Stimulated activated CD8-positive, alpha-beta memory T cell treated with anti-CD3 and anti-CD28 coated beads, Interleukin-4, amount 100 ng/mL, for 4 hours (primary cell): ENCODE data around the gene NDN.
"Not testable (repeated sequence)": the region's sequence is repeated elsewhere in the genome, so short reads cannot be mapped to it uniquely, and the experiment has no call there.

ENCODE experiments used
- DNase-seq, 2 donors: peaks; one replicate each; pipeline ENCODE4 v3.0.0-alpha.2; 2020; ENCODE audit warnings: low read depth in 2 of 2, low spot score in 1 of 2

Gene NDN

DNA sequence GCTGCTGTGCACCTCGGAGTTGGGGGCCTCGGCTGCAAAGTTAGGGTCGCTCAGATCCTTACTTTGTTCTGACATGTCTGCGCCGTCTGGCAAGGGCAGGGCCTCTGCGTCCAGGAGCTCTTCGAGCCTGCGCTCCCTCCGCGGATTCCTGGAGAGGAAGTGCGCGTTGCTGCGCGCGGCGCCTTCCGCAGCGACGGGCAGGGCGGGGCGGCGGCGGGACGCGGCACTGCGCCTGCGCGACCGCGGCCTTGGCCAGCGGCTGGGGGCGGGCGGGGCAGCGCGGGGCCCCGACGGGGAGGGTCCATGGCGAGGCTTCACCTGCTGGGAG lies at the start of gene NDN:
Gene NDN, minus strand, starts transcription at position 163 of the 328 bp plus-strand sequence. Its CDS starts 88 bp downstream, at position 75.
- no peak for DNase-seq

- DNase-seq = no peak
These were observed 49.0 kb upstream of the NDN start for GRCh38 chr15:23736033-23736673.

DNA sequence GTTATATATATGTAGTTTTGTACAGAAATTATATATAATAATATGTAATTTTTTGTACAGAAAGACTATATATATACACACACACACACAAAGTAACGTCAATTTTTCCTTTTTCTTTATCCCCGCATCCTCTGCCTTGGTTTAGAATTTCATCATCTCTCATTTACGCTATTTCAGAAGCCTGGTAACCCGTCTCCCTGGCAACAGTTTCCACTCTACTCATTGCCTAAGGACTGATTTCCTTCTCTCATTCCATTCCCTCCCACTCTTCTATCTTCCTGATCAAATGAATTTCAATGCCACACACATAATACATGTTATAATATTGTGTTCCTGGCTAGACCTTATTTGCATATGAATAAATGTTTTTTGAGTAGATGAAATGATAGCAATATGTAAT lies 47.8 kb upstream of the NDN start:
- no peak for DNase-seq

DNA sequence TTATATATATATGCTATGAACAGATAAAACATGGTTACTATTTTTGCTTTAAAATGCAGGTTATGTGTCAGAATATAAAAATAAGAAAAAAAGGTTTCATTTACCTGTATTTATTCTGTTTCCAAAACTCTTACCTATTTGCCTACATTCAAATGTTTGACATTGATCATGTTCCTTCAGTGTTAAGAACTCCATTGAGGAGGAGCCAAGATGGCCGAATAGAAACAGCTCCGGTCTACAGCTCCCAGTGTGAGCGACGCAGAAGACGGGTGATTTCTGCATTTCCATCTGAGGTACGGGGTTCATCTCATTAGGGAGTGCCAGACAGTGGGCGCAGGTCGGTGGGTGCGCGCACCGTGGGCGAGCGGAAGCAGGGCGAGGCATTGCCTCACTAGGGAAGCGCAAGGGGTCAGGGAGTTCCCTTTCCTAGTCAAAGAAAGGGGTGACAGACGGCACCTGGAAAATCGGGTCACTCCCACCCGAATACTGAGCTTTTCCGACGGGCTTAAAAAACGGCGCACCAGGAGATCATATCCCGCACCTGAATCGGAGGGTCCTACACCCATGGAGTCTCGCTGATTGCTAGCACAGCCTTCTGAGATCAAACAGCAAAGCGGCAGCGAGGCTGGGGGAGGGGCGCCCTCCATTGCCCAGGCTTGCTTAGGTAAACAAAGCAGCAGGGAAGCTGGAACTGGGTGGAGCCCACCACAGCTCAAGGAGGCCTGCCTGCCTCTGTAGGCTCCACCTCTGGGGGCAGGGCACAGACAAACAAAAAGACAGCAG lies 27.0 kb upstream of the NDN start:
- DNase-seq = not testable (repeated sequence)

DNA sequence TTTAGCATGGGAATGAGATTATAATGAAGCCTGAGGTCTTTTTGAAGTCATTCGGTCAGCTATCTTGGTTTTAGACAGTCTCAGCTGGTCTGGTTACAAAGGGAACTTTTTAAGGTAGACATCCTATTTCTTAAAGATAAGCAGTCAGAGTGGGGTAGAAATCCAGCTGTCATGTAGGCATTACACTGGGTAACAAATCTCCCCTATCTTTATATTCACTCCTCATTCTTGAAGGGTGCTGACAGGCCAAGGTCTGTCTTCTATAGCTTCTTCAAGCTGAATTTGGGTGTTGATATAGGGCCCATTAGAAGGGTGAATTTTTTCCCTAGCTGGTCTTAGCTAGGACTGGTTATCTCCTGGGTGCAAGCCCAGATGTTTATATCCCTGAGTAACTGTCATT lies 21.2 kb upstream of the NDN start:
- DNase-seq = no peak

- DNase-seq = no peak
These were observed 8.2 kb upstream of the NDN start for GRCh38 chr15:23695282-23695681.

- DNase-seq = no peak
These were observed 7.5 kb upstream of the NDN start for GRCh38 chr15:23694592-23694991.

DNA sequence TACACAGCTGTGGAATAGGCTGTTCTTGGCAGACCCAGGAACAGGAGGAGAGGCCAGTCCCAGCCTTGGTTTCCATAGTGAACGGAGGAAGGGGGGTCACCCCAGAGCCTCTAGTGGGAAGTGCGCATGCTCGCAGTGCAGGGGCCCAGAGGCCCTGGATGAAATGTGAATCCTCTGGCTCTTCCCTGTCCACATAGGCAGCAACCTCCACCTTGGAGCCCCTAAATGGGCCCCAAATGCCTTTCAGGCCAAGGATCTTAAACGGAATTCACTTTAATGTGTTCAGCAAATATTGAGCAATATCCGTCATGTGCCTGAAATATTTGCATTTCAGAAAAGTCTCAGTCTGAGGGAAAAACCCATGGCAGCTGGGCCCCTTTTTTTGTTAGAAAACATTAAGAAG lies 3.3 kb upstream of the NDN start:
- DNase-seq = no peak

GRCh38 chr15:23690015-23690414 lies 2.9 kb upstream of the NDN start:
- DNase-seq = no peak

- DNase-seq = no peak
These were observed 501 bp downstream of the NDN start for GRCh38 chr15:23686466-23687142.

- DNase-seq = no peak
These were observed 15.6 kb downstream of the NDN start for GRCh38 chr15:23671481-23671880.

DNA sequence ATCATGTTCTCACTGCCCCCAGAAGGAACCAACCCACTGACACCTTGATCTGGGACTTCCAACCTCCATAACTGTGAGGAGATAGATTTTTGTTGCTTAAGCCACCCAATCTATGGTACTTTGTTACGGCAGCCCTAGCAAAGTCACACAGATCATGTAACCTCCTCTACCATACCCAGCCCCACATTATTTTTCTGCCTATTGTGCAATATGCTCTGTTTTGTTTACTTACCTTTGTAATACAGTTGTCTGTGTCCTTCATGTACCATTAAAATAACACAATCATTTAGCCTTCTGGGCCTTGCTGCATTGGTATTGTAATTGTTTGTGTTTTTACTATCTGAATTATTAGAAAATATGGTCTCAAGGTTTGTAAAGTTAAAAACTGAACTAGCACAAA lies 16.1 kb downstream of the NDN start:
- no peak for DNase-seq

GRCh38 chr15:23663232-23663631 lies 23.9 kb downstream of the NDN start:
- no peak for DNase-seq

DNA sequence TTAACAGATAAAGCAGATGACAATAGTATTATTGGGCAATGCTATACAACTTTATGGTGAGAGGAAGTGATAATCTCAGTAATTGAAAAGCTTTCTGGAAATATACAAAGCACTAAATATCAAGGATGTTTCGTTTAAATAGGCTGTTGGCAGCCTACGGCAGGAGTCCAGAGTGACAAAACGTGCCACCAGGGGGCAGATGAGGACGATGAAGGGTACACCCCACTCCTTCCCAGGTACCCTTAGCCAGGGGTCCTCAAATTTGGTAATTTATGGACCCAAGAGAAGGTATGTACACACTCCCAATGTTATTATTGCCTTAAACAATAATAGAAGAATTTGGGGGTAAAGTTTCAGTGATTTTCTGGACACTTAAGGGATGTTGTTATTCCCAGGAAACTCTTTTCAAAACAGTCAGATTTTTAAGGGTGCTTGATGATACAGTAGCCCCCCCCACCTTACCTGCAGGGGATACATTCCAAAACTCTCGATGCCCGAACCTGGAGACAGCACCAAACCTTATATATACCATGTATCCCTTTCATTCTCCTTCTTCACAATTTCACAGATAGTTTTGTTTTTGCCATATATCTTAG lies 38.1 kb downstream of the NDN start:
- DNase-seq = no peak

DNA sequence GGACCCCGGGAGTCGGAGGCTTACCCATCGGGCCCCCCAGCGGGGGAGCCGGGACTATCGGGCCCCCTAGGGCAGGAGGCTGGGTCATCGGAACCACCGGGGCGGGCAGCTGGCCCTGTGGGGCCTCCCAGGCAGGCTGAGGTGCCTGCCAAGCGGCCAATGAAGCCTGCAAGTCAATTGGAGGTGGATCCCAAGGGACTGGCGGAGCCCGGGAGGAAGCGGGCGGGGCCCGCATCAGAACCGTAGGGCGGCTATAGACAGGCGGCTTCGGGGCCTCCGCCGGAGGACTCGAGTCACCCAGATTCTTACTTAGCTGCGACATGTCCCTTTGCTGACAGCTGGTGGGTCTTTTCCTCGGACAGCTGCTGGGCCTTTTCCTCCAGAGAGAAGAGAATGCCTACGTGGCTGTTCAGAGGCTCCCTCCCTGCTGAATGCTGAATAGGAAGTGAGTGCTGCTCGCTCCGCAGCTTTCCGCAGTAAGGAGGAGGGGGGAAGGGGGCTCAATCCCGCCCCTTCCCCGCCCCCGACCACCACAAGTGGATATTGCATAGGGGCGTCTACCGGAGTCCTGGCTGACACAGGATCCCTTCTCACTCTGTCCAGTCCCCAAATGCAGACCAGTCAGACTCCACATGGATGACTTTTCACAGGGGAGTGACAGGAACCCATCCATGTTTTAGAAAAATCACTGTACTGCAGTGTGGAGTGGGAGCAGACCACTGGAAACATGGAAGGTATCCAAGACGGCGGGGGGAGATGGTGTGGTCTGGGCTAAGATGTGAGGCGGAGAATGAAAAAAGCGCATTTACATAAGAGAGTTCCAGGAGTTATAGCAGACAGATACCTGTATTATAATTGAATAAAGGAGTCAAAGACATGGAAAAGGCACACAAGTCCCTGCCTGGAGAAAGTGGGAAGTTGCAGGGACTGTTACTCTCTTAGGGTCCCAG lies 39.4 kb downstream of the NDN start, which contains the start of gene MAGEL2:
Gene MAGEL2, minus strand, starts transcription at position 447 of the 950 bp plus-strand sequence. Its CDS starts 125 bp downstream, at position 322.
- no peak for DNase-seq

GRCh38 chr15:23647001-23647295 lies 40.2 kb downstream of the NDN start:
- DNase-seq = no peak

DNA sequence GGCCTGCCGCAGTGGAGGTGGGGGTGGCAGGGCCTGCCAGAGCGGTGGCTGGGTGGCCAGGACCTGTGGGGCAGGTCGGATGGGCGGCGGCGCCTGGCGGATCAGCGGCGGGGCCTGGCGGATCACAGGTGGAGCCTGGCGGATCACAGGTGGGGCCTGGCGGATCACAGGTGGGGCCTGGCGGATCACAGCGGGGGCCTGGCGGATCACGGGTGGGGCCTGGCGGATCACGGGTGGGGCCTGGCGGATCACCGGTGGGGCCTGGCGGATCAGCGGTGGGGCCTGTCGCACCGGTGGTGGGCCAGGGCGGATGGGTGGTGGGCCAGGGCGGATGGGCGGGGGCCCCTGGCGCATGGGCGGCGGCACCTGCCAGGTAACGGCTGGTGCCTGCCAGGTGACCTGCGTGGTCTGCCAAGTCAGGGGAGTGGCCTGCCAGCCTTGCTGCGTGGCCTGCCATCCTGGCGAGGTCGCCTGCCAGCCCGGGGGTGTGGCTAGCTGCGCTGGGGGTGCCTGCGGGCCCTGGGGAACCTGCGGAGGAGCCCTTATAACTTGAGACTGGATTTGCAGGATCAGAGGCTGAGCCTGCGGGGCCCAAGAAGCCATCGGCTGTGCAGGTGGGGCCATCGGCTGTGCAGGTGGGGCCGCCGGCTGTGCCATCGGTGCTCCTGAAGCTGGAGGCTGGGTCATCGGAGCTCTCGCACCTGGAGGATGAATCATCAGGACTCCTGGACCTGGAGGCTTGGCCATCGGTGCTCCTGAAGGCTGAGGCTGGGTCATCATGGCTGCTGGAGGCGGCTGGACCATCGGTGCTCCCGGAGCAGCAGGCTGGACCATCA lies 40.7 kb downstream of the NDN start:
- DNase-seq = no peak

DNA sequence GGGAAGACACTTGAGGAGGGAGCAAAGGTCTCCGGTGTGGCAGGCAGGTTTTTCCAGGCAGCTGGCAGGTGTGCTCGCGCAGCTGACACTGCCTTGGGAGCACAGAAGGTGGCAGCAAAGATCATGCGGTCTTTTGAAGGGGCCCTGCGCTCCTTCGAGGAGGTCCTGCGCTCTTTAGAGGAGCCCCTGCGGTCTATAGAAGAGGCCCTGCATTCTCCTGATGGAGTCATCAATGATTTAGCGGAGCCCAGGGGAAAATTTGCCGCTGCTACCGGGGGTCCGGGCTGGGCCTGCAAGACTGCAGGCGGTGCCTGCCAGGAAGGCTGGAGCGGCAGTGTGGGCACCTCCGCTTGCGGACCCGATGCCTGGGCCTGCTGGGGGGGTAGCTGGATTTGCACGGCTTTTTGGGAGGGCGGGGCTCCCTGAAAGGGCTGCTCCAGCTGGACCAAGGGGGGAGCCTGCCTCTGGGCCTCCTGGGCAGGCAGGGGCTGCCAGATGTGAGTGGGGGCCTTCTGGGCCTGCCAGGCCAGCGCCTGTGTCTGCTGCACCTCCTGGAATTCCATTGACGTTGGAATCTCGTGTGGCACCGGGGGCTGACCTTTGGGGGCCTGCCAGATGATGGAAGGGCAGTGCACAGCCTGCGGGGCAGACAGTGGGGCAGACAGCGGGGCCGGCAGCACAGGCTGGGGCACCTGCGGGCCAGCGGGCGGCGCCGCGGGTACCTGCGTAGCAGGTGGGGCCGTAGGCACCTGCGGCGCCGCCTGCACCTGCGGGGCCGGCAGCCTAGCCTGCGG lies 41.5 kb downstream of the NDN start:
- DNase-seq = no peak

DNA sequence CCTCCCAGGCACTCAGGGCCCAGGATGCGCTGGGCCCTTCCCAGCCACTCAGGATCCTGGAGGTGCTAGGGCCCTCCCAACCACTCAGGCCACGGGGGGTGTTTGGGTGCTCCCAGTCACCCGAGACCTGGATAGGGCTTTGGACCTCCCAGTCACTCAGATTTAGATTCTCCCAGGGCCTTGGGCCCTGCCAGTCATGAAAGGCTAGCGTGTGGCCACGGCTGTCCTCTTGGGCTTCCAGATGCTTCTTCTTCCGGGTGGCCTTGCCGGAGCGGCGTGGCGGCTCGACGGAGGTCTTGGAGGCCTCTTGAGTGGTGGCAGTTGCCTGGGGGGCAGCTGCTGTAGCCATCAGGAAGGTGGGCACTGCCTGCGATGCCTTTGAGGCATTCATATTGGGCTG lies 42.3 kb downstream of the NDN start:
- DNase-seq = no peak
